EL (cell line): ENCODE results near the gene CGNL1.

Experiments
- DNase-seq: peaks from one replicate; pipeline ENCODE4 v3.0.0-alpha.2; 2016

CGNL1 gene, protein sequence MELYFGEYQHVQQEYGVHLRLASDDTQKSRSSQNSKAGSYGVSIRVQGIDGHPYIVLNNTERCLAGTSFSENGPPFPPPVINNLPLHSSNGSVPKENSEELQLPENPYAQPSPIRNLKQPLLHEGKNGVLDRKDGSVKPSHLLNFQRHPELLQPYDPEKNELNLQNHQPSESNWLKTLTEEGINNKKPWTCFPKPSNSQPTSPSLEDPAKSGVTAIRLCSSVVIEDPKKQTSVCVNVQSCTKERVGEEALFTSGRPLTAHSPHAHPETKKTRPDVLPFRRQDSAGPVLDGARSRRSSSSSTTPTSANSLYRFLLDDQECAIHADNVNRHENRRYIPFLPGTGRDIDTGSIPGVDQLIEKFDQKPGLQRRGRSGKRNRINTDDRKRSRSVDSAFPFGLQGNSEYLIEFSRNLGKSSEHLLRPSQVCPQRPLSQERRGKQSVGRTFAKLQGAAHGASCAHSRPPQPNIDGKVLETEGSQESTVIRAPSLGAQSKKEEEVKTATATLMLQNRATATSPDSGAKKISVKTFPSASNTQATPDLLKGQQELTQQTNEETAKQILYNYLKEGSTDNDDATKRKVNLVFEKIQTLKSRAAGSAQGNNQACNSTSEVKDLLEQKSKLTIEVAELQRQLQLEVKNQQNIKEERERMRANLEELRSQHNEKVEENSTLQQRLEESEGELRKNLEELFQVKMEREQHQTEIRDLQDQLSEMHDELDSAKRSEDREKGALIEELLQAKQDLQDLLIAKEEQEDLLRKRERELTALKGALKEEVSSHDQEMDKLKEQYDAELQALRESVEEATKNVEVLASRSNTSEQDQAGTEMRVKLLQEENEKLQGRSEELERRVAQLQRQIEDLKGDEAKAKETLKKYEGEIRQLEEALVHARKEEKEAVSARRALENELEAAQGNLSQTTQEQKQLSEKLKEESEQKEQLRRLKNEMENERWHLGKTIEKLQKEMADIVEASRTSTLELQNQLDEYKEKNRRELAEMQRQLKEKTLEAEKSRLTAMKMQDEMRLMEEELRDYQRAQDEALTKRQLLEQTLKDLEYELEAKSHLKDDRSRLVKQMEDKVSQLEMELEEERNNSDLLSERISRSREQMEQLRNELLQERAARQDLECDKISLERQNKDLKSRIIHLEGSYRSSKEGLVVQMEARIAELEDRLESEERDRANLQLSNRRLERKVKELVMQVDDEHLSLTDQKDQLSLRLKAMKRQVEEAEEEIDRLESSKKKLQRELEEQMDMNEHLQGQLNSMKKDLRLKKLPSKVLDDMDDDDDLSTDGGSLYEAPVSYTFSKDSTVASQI

DNA sequence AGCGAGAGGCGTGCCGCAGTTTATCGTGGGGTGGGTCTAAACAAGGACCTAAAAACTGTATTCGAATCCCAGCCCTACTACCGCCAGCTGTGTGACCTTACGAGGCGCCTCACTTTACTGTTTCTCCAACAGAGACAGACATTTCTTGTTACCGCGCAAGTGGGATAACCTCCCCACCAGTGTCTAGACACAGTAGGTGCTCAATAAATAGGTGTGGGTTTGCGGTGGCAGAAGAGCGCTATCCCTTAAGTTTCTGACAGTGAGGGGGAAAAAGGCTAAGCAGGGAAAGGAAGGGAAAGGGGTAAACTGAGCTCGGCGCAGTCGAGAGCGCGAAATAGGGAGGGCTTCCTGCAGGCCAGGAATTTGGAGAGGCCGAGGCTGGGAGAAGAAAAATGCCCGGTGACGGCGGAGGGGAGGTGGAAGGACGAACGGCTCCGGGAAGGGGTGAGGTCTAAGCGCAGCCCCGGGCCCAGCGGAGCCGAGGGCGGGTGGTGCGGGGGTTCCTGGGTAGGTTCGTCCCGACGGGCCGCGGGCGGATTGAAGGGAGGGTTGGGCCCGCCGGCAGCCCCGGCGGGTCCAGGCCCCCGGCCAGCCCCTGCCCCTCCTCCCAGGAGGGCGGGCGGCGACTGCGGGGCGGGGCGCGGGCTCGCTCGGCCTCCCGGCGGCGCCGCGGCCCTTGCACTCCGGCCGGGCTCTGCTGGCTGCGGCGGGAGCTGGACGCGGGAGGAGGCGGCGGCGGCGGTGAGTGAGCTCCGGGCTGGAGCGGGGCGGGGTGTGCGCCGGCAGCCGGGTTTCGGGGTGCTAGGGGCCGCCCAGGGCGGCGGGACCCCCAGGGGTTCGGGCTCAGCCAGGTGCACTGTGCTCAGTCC lies at the start of gene CGNL1:
CGNL1 (plus strand) TSS at position 679 of the 869 bp plus-strand sequence. CDS start 61,495 bp downstream, outside the sequence.
- peak; percentile 52 for DNase-seq

GRCh38 chr15:57327985-57328471 lies 48.3 kb upstream of the CGNL1 start:
- peak; percentile 99 for DNase-seq

GRCh38 chr15:57328479-57328878 lies 47.8 kb upstream of the CGNL1 start:
- no peak for DNase-seq

DNA sequence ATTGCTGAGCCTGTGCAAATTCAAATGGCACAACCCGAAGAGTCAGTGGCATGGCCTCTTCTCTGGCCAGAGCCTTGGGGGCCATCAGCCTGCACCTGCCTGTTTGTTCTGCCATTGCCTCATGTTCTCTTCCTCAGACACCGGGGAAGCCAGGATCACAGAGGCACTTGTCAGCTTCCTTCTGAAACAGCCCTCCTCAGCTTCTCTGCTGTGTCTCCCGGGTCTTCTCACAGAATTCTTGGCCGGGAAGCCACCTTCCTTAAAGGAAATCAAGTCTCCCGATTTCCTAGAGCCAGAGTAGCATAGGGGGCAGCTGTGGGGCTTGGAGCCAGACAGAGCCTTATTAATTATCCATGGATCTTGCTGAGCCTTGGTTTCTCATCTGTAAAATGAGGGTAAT lies 47.4 kb upstream of the CGNL1 start:
- DNase-seq, result no peak

- DNase-seq, result no peak
Observed at GRCh38 chr15:57329582-57330367, 46.5 kb upstream of the CGNL1 start.

GRCh38 chr15:57330619-57331340 lies 45.5 kb upstream of the CGNL1 start:
- DNase-seq, result no peak

DNA sequence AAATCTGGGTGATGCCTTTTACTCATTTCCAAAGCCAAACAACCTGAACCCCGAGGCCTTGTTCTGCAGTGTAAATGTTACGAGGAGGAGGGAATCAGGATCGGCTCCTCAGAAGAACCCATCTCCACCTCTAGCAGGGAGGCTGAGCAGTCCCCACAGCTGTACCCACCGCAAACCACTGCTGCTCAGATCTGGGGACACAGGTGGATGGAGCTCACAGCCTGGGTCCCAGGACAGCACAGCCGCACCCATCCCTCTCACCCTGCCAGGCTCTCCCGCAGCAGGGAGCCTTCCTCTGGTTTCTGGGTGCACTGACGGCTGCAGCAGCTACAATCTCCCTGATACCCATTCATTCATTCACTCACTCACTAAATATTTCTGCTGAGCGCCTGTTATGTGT lies 44.0 kb upstream of the CGNL1 start:
- no peak for DNase-seq

- peak; percentile 65 for DNase-seq
Observed at GRCh38 chr15:57333487-57333886, 42.8 kb upstream of the CGNL1 start.

DNA sequence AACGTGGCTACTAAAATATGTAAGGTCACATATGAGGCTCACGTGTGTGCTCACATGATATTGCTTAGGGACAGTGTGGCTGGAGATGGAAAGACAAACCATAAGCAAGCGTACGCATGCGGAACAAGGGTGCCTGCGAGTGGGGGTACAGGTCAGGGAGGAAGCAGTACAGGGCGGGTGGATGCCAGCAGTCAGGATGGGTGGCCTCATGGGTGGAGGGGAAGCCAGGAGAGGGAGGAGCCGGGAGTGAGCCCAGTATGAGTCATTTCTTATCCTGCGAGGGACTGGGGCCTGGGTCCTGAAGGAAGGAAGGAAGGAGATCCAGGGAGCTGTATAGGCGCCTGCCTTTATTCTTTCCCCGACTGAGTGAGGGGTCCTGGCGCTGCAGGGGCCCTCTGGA lies 42.0 kb upstream of the CGNL1 start:
- peak; percentile 70 for DNase-seq

DNA sequence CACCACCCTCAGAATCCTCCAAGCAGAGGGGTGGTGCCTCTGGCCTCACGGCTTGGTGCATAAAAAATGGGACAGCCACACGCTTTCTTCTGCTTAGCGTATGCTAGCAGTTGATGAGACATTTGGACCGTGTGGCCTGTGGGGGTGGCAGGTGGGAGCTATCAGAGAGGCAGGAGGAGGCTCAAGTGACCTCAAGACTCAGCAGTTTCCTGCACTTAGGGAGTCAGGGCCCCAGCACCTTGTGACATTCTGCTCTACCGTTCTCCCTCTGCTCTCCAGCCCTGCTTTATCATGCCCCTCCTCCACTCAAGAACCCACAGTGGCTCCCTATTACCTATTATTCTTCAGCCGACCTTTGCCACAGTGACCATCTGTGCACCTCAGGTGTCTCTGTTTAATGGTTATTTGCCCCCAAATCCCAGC lies 41.0 kb upstream of the CGNL1 start:
- no peak for DNase-seq

DNA sequence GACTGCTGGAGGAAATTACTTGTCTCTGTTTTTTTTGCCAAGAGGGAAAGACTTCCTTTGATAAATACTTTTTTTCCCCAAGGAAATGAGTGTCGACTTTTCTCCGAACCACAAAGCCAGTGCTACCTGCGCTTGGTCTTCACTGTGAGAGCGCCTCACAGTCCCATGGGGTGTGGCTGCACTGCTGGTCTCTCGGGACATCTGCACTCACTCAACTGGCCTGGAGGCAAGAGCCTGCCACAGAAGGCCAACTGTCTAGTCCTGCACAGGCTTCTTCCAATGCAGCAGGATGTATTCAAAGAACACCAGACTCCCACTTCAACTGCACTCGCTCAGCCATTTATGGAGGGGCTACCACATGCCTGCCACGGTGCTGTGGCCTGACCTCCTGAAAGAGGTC lies 40.6 kb upstream of the CGNL1 start:
- DNase-seq, result no peak

DNA sequence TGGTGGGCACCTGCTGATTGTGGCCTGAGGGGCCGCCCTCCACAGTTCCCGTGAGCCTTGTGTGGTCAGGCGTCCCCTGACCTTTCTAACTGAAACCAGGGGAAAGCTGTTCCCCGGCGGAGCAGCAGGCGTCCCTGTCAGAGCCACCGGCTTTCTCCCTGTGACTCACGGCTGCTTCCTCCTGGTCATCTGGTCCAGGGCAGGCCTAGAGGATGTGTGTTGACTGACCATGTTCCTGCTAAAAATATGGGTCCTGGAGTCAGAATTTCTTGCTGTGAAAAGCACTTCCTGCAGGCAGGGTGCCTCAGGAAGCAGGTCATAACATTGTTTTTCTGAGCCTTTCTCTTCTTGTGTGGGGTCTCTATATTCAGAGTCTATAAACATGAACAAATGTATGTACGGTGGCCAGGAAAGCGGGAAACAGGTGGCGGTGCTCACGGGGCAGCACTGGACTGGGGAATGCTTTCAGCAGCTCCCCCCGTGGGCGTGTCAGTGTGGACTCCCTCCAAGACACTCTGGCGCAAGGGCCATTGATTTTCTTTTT lies 38.4 kb upstream of the CGNL1 start:
- peak; percentile 79 for DNase-seq

DNA sequence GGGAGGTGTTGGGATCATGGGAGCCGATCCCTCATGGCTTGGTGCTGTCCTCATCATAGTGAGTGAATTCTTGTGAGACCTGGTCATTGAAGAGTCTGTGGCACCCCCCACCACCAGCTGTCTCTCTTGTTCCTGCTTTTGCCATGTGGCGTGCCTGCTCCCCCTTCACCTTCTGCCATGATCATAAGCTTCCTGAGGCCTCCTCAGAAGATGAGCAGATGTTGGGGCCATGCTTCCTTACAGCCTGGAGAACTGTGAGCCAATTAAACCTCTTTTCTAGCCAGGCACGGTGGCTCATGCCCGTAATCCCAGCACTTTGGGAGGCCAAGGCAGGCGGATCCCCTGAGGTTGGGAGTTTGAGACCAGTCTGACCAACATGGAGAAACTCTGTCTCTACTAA lies 37.0 kb upstream of the CGNL1 start:
- DNase-seq, result no peak

DNA sequence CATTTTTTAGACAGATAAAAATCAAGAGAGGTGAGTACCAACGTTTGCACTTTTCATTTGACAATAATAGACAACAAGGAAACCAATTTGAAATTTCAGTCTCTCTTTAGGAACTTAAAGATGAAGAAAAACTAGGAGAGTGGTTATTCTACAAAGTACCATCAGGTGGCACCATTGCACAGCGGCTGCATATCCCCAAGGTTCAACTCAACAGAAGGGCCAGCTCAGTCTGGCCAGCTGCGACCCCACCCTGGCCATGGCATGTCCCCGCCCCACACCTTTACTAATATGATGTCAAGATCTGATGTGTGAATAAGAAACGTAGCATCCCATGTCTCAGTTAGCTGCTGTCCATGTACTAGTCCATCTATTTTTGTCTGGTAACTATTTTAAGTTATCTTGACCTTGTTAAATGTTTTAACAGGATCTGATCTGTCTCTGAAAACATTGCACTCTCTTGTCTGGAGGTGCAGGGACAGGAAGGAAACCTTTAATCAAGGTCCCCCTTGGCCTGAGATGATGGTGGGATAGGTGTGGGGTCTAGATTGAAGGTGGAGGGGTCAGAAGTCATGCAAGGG lies 35.5 kb upstream of the CGNL1 start:
- DNase-seq, result peak; percentile 65

DNA sequence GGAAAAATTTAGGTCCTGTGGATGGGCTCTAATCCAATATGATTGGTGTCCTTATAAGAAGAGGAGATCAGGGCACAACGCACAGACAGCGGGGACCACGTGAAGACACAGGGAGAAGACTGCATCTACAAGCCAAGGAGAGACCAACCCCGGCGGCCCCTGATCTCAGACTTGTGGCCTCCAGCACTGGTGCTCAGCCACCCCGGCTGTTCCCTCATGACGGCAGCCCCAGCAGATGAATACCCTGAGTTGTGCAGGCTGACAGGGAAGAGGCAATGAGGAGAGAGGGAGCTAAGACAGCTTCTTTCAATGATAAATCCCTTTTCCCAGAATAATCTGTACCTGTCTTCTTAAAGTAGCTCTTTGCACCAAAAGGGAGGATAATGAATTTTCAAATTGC lies 33.3 kb upstream of the CGNL1 start:
- DNase-seq, result no peak

DNA sequence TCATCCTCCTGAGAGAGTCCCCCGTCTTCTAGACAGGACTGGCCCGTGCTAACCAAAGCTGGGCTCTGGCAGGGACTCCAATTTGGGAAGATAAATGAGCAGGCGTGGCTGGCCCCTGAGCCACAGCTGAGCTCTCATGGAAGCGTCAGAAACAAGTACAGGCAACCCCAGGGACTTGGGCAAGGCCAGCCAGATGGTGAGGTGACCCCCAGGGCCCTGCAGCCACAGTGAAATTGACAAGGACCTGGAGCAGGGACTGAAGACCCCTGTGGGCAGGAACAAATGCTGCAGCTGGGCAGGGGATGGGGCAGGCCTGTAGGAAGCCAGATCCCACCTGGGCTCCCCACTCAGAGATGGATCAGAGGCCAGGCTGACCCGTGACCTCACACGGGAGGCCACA lies 32.8 kb upstream of the CGNL1 start:
- no peak for DNase-seq

- DNase-seq, result no peak
Observed at GRCh38 chr15:57344282-57344681, 32.0 kb upstream of the CGNL1 start.

DNA sequence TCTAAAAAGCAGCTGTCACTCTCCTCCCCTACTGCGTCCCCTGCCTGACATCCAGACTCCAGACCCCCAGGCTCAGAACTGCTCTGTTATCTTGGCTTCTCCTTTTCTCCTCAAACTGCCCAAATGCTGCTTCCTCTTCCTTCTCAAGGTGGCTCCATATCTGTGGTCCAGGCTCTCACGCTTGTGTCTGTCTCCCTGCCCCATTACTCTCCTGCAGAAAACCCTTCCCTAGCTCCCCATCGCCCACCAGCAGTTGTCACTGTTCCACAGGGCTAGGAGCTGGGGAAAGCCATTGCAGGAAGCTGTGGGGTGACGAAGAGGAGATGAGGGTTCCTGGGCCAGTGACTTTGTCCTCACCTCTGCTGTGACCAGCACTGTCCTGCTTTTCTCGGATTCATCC lies 30.7 kb upstream of the CGNL1 start:
- DNase-seq, result no peak

GRCh38 chr15:57348081-57348480 lies 28.2 kb upstream of the CGNL1 start:
- no peak for DNase-seq
